22Rv1 (cell line): Measurements from ENCODE around the gene COA3.
"Not testable (repeated sequence)": the region's sequence is repeated elsewhere in the genome, so short reads cannot be mapped to it uniquely, and the experiment has no call there.

Source experiments
- H3K27ac ChIP-seq: fragments of 450-650 bp; 2 replicates; pipeline ENCODE4 v1.5.1; 2017
- ZFX ChIP-seq: fragments of 450-650 bp; IDR thresholded peaks from 2 replicates; pipeline ENCODE4 v1.6.1; 2017; ENCODE audit warnings: antibody characterized with exemption, borderline replicate concordance
- TF ChIP-seq, protein P1 (sequence below): fragments of 450-650 bp; IDR thresholded peaks from 2 replicates; pipeline ENCODE4 v1.5.1; 2017; ENCODE audit warnings: mild to moderate bottlenecking

The COA3 gene

DNA sequence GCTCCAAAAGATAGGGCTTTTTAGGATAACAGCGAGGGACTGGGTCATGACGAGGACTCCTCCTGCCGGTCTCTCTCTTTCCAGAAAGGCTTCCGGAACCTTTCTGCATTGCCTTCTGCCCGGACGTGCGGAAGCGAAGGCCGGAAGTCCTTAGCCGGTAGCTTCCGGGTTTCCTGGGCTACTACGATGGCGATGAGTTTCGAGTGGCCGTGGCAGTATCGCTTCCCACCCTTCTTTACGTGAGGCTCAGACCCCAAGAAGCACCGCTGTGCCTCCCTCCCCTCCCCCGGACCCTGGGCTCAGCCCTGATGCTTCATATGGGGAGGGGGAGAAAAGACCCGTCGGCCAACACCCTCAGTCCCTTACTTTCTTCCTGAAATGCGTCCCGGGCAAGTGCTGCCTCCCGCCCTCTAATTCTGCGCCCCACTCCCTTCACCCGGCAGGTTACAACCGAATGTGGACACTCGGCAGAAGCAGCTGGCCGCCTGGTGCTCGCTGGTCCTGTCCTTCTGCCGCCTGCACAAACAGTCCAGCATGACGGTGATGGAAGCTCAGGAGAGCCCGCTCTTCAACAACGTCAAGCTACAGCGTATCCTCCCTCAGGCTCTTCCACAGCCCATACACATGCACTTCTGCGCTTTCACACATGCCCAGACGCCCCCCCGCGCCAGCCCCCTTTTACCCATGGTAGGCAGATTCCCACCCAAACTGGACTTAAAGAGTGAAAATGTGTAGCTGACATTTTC lies 25.0 kb downstream of the COA3 start, which contains the start of gene VPS25:
VPS25 (plus strand) TSS at position 160 of the 746 bp plus-strand sequence; CDS start at position 187, 27 bp downstream.
- peak within 1 kb of the TSS; percentile 58 for H3K27ac ChIP-seq
- TF ChIP-seq, protein P1, sequence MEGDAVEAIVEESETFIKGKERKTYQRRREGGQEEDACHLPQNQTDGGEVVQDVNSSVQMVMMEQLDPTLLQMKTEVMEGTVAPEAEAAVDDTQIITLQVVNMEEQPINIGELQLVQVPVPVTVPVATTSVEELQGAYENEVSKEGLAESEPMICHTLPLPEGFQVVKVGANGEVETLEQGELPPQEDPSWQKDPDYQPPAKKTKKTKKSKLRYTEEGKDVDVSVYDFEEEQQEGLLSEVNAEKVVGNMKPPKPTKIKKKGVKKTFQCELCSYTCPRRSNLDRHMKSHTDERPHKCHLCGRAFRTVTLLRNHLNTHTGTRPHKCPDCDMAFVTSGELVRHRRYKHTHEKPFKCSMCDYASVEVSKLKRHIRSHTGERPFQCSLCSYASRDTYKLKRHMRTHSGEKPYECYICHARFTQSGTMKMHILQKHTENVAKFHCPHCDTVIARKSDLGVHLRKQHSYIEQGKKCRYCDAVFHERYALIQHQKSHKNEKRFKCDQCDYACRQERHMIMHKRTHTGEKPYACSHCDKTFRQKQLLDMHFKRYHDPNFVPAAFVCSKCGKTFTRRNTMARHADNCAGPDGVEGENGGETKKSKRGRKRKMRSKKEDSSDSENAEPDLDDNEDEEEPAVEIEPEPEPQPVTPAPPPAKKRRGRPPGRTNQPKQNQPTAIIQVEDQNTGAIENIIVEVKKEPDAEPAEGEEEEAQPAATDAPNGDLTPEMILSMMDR: no peak
- TF ChIP-seq ZFX: no peak

DNA sequence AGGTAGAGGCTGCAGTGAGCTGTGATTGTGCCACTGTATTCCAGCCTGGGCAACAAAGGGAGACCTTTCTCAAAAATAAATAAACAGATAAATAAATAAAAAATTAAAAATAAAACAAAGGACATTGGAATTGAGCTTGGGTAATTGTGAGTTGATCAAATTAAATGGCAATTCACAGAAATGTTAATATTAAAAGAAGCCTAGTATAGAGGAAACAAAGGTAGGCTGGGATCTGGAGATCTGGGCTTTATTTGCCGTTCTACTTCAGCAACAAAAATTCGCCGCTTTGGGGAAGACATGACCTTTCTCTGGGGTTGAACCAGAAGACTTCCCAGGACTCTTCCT lies 25.6 kb downstream of the COA3 start:
- peak overlapping the region; percentile 58 for H3K27ac ChIP-seq
- TF ChIP-seq ZFX: no peak
- TF ChIP-seq, protein P1: no peak

DNA sequence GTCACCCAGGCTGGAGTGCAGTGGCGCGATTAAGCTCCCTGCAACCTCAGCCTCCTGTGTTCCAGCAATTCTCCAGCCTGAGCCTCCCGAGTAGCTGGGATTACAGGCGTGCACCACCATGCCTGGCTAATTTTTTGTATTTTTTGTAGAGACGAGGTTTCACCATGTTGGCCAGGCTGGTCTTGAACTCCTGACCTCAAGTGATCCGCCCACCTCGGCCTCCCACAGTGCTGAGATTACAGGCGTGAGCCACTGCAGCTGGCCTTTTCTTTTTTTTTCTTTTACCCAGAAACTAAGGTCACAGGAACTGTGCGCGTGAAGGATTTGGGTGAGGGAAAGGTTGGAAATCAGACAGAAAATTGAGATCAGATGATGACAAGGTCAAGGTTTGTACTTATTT lies 28.5 kb downstream of the COA3 start:
- H3K27ac ChIP-seq: not testable (repeated sequence)

DNA sequence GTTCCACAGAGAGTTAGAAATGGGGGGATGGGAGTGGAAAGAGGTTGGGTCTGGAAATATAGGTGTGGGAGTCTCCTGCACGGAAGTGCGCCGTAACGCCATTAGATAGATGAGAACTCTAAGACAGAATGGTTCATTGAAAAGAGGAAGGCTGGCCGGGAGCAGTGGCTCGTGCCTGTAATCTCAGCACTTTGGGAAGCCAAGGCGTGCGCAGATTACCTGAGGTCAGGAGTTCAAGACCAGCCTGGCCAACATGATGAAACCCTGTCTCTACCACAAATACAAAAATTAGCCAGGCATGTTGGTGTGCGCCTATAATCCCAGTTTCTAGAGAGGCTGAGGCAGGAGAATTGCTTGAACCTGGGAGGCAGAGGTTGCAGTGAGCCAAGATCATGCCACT lies 30.5 kb downstream of the COA3 start:
- not testable (repeated sequence) for H3K27ac ChIP-seq

DNA sequence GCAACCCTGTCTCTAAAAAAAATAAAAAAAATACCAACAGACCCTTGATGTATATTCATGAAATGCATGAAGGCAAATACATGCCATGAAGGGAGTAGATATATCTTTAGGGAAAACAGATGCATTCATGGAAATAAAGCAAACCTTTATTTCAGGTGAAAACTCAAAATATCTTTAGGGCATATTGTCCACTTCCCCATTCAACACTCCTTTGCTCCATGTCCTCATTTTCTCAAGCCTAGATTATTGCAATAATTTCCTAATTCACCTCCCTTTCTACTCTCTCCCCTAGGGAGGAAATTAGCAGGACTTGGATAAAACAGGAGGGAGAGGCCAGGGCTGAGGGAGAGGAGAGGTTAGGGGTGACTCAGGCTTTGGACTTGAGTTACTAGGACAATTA lies 31.0 kb downstream of the COA3 start:
- TF ChIP-seq, protein P1: no peak
- TF ChIP-seq ZFX: no peak
- no peak overlapping the region for H3K27ac ChIP-seq

DNA sequence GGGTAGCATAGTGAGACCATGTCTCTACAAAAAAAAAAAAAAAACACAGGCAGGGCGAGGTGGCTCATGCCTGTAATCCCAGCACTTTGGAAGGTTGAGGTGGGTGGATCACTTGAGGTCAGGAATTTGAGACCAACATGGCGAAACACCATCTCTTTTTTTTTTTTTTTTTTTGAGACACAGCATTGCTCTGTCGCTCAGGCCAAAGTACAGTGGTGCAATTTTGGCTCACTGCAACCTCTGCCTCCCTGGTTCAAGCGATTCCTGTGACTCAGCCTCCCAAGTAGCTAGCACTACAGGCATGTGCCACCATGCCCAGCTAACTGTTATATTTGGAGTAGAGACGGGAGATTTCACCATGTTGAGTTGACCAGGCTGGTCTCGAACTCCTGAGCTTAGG lies 32.4 kb downstream of the COA3 start:
- TF ChIP-seq, protein P1: no peak
- no peak for TF ChIP-seq ZFX

DNA sequence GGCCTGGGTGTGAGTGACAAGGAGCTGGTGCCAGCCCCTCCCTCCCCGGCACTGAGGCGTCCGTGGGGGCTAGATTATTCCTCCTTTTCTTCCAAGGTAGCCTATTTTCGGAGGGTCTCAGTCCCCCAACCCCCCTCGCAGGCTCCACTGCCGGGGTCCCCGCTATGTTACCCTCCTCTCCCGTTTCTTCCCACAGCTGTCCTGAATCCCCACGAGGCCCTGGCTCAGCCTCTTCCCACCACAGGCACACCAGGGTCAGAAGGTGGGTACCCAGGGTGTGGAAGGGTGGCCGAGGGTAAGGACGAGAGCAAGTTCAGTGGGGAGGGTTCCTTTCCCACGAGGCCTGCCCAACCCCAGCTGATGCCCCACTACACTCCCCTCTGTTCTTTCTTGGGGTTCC lies 36.9 kb downstream of the COA3 start:
- H3K27ac ChIP-seq: no peak overlapping the region

More for the DNA sequence above, 32.4 kb downstream of the COA3 start:
- no peak overlapping the region for H3K27ac ChIP-seq

DNA sequence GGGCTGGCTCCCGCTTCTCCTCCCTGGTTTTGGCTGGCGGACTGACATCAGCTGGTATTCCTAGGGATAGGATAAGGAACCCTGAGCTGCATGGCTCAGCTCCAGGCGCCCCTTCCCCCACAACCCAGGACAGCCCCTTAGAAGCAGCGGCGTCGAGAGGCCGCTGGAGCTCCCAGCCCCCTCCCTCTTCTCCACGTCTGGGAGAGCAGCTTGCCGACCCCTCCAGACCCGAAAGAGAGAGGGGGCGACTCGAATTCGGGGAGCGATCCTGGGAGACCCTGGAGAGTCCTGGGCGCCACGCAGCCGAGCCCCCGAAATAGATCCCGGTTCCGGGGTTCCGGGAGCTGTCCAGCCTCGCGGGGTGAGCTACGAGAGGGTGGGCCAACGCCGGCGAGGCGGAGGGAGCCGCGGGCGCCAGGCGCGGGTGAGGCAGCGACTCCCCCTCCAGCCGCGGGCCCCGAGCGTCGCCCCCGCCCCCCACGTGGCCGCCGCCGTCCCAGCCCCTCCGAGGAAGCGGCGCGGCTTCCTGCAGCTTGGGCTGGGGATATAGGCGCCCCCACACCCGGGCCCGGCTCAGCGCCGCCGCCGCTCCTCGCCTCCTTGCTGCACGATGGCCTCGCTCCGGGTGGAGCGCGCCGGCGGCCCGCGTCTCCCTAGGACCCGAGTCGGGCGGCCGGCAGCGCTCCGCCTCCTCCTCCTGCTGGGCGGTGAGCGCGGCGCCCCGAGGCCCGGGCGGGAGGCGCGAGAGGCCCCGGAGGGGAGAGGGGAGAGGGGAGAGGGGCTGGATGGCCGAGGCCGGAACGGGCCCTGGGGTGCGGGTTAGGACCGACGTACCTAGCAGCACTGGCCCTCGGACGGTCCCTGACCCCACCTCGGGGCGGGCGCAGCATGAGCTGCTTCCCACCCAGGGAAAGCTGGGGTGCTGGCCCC lies 37.6 kb downstream of the COA3 start, which contains the start of gene RAMP2:
RAMP2 (plus strand) TSS at position 576 of the 930 bp plus-strand sequence; CDS start at position 611, 35 bp downstream.
- no peak for TF ChIP-seq ZFX
- TF ChIP-seq, protein P1: 0 out of 2 replicates have a peak, but pooled peaks have one; percentile 5
- no peak within 1 kb of the TSS for H3K27ac ChIP-seq

More for the DNA sequence above, 36.9 kb downstream of the COA3 start:
- TF ChIP-seq ZFX: no peak
- TF ChIP-seq, protein P1: no peak
